ENCODE results near the gene CBR3. TPM values are rescaled to one million over a fixed set of nuclear protein-coding genes. Genes with fewer than 3 reads are reported as not detected.
A peak's percentile ranks its signal among the peaks of the same experiment; 100 is the strongest.

Gene CBR3
- polyA plus RNA-seq, 1 experiment = 10.2 TPM

DNA sequence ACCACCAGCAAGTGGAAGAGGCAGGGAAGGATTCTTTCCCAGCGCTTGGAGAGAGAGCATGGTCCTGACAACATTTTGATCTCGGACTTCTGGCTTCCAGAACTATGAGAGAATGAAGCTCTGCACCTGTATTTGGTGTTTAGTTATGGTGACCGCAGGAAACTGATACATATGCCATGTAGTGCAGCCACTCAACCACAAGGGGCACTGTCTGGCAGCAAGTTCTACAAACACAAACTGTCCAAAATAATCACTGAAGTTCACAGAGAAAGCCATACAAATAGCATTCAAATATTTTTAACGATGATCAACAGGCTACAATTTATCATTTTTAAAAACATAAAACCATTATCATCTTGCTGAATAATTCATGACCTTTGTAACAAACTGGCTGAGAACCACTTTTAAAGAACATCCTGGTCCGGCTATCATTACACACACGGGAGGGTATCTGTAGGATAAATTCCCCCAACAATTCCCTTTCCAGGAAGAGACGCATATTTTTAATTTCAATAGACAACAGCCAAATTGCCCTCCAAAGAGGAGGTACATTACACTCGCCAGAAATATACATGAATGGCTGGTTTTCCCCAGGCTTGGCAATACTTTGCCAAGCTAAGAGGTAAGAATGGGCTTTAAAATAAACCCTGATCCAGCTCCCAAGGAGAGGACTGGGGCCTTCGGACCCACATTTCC, 9.2 kb upstream of the CBR3 start:
- no peaks in the 10 kb centered on the region for H3K9me3 ChIP-seq (ENCODE audit: control insufficient read depth, insufficient read depth, low read length)
- DNase-seq (ENCODE audit: low read depth, low spot score) = no peak
- ChIA-PET POLR2A (no interaction called here), CTCF (interaction anchor here (0.6 to 3.1 kb wide), 5 partner anchors 13 to 1220 kb away, joined by 3 to 12 read pairs (median 3); no protein-coding TSS in a partner anchor)
- TF ChIP-seq, protein P1, sequence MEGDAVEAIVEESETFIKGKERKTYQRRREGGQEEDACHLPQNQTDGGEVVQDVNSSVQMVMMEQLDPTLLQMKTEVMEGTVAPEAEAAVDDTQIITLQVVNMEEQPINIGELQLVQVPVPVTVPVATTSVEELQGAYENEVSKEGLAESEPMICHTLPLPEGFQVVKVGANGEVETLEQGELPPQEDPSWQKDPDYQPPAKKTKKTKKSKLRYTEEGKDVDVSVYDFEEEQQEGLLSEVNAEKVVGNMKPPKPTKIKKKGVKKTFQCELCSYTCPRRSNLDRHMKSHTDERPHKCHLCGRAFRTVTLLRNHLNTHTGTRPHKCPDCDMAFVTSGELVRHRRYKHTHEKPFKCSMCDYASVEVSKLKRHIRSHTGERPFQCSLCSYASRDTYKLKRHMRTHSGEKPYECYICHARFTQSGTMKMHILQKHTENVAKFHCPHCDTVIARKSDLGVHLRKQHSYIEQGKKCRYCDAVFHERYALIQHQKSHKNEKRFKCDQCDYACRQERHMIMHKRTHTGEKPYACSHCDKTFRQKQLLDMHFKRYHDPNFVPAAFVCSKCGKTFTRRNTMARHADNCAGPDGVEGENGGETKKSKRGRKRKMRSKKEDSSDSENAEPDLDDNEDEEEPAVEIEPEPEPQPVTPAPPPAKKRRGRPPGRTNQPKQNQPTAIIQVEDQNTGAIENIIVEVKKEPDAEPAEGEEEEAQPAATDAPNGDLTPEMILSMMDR (IDR thresholded peaks at IDR 0.05; ENCODE audit: low read depth, low read length) = peak; percentile 91
- H3K27me3 ChIP-seq (ENCODE audit: control insufficient read depth, insufficient read depth, low read length) = no peaks in the 10 kb centered on the region
- peak overlapping the region; percentile 33 for H3K27ac ChIP-seq (ENCODE audit: low read depth, low read length)
- H3K4me3 ChIP-seq (ENCODE audit: low read depth, low read length) = no peak overlapping the region

DNA sequence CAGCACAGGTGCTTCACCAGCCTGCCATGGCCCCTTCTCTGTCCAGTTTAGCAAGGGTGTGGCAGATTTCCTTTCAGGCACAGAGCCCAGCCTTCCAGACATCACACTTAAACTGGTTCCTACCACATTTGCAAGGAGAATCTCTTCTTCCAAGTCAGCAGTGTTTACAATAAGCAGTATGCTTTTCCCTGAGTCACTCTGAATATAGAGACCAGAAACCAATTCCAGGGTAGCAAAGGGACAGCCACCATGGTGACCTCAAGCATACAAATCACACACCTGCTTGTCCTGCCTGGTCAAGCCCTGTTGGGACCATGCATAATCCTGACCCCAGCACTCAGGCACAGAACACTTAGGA, 8.7 kb upstream of the CBR3 start:
- no peaks in the 10 kb centered on the region for H3K9me3 ChIP-seq (ENCODE audit: control insufficient read depth, insufficient read depth, low read length)
- H3K27ac ChIP-seq (ENCODE audit: low read depth, low read length) = peak overlapping the region; percentile 33
- TF ChIP-seq, protein P1 (IDR thresholded peaks at IDR 0.05; ENCODE audit: low read depth, low read length) = no peak
- H3K4me3 ChIP-seq (ENCODE audit: low read depth, low read length) = no peak overlapping the region
- no peaks in the 10 kb centered on the region for H3K27me3 ChIP-seq (ENCODE audit: control insufficient read depth, insufficient read depth, low read length)
- POLR2A ChIA-PET = no interaction called here
- DNase-seq (ENCODE audit: low read depth, low spot score) = no peak
- CTCF ChIA-PET = interaction anchor here (1.4 to 3.1 kb wide), 3 partner anchors 11 to 80 kb away, joined by 3 to 12 read pairs (median 4); no protein-coding TSS in a partner anchor

DNA sequence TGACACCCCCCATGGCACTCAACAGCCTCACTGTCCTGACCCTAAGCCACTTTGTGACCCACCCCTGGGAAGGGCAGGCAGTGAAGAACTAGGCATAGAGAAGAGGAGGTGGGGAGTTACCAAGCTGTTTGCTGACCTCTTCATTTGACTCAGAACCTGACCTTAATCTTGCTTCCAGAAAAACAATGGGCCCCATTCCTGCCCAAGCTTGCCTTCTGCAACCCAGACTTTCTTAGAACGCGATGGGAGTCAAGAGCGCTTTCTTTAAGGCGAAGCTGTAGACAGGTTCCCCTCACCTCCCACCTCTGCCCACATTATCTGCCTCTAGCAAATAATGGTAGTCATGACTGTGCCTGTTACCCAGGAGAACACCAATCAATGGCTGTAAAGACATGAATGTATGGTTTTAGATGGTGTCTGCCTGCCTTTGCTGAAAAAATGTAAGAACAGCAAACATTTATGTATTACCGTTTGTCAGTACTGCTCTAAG, 8.2 kb upstream of the CBR3 start:
- Histone ChIP-seq H3K27ac (ENCODE audit: low read depth, low read length) (no peak overlapping the region), H3K4me3 (ENCODE audit: low read depth, low read length) (no peak overlapping the region), H3K9me3 (ENCODE audit: control insufficient read depth, insufficient read depth, low read length) (no peaks in the 10 kb centered on the region), H3K27me3 (ENCODE audit: control insufficient read depth, insufficient read depth, low read length) (no peaks in the 10 kb centered on the region)
- ChIA-PET CTCF (interaction anchor here (1.4 to 3.1 kb wide), 3 partner anchors 11 to 80 kb away, joined by 3 to 12 read pairs (median 4); no protein-coding TSS in a partner anchor), POLR2A (no interaction called here)
- no peak for DNase-seq (ENCODE audit: low read depth, low spot score)
- TF ChIP-seq, protein P1 (IDR thresholded peaks at IDR 0.05; ENCODE audit: low read depth, low read length) = no peak

DNA sequence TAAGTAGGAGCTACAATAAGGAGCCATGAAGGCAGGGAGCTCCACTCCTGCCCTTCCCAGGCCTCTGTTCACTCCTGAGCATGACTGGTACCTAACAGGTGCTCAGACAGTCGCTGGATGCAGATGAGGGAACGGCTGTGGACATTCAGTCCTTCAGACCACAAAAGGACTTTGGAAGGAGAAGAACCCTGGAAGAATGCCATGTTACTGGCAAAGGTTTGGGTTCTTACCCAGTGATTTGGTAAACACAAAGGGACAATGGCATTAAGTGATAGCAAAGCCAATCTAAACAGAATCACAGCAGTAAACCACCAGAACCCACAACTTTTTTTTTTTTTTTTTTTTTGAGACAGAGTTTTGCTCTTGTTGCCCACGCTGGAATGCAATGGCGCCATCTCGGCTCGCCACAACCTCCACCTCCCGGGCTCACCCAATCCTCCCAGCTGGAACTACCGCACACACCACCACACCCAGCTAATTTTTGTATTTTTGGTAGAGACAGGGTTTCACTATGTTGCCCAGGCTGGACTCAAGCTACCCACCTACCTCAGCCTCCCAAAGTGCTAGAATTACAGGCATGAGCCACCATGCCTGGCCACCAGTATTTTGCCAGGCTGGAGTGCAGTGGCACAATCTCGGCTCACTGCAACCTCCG, 7.5 kb upstream of the CBR3 start:
- H3K4me3 ChIP-seq (ENCODE audit: low read depth, low read length) = no peak overlapping the region
- CTCF ChIA-PET = interaction anchor here (1.4 to 3.1 kb wide), 2 partner anchors 12 to 15 kb away, joined by 4 to 12 read pairs; no protein-coding TSS in a partner anchor
- H3K27ac ChIP-seq (ENCODE audit: low read depth, low read length) = no peak overlapping the region
- H3K27me3 ChIP-seq (ENCODE audit: control insufficient read depth, insufficient read depth, low read length) = no peaks in the 10 kb centered on the region
- DNase-seq (ENCODE audit: low read depth, low spot score) = no peak
- TF ChIP-seq, protein P1 (IDR thresholded peaks at IDR 0.05; ENCODE audit: low read depth, low read length) = no peak
- H3K9me3 ChIP-seq (ENCODE audit: control insufficient read depth, insufficient read depth, low read length) = no peaks in the 10 kb centered on the region
- POLR2A ChIA-PET = no interaction called here

DNA sequence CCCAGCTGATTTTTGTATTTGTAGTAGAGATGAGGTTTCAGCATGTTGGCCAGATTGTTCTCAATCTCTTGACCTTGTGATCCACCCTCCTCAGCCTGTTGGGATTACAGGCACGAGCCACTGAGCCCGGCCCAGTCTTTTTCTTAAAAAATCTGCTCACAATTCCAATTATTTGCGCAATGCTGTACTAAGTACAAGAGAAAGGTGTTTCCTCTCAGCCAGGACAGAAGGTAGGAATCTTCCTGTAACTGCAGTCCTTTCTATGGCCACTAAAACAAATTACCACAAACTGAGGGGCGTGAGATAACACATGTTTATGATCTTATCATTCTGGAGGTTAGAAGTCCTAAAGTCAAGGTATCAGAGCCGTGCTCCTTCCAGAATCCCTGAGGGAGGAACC, 6.9 kb upstream of the CBR3 start:
- ChIA-PET CTCF (no interaction called here), POLR2A (no interaction called here)
- no peak overlapping the region for H3K4me3 ChIP-seq (ENCODE audit: low read depth, low read length)
- TF ChIP-seq, protein P1 (IDR thresholded peaks at IDR 0.05; ENCODE audit: low read depth, low read length) = no peak
- no peaks in the 10 kb centered on the region for H3K27me3 ChIP-seq (ENCODE audit: control insufficient read depth, insufficient read depth, low read length)
- H3K9me3 ChIP-seq (ENCODE audit: control insufficient read depth, insufficient read depth, low read length) = no peaks in the 10 kb centered on the region
- DNase-seq (ENCODE audit: low read depth, low spot score) = no peak
- H3K27ac ChIP-seq (ENCODE audit: low read depth, low read length) = no peak overlapping the region

Measured in AG04450 (cell line).